A673 (cell line): ENCODE results near the gene INTS12.

Experiments
- EZH2 ChIP-seq: fragments of 200-600 bp; sonication (generic); IDR thresholded peaks from 2 replicates; pipeline ENCODE4 v1.6.1; 2017; ENCODE audit warnings: borderline replicate concordance, low read depth, mild to moderate bottlenecking, mixed read lengths, antibody characterized with exemption, low read length; ENCODE audit not compliant: poor library complexity, severe bottlenecking
- TF ChIP-seq, protein P1 (sequence below): fragments of 300-800, 200-600 bp; sonication (generic); conservative IDR thresholded peaks from 2 replicates; pipeline ENCODE4 v1.5.1; 2017; ENCODE audit warnings: low read depth, mild to moderate bottlenecking, antibody characterized with exemption, low read length, moderate library complexity, mixed read lengths

DNA sequence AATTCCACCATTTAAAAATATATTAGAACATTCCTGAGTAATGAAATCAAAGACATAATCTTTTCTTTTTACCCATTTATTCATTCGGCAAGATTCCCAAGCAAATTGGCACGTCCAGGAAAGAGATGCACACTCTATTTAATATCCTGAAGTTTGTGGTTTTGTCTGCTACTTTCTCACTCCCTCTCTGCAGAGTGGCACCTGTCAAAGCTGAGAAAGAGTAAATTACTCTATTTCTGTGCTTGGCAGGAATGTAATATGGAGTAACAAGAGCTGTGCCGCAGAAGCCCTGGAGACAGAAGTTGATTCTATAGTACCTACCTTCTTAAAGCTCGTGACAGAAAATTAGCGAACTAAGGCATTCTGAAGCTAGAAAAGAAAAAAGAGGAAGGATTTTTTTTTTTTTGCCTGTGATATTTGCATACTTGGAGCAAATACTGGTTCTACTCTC lies 5.6 kb upstream of the INTS12 start:
- TF ChIP-seq, protein P1, sequence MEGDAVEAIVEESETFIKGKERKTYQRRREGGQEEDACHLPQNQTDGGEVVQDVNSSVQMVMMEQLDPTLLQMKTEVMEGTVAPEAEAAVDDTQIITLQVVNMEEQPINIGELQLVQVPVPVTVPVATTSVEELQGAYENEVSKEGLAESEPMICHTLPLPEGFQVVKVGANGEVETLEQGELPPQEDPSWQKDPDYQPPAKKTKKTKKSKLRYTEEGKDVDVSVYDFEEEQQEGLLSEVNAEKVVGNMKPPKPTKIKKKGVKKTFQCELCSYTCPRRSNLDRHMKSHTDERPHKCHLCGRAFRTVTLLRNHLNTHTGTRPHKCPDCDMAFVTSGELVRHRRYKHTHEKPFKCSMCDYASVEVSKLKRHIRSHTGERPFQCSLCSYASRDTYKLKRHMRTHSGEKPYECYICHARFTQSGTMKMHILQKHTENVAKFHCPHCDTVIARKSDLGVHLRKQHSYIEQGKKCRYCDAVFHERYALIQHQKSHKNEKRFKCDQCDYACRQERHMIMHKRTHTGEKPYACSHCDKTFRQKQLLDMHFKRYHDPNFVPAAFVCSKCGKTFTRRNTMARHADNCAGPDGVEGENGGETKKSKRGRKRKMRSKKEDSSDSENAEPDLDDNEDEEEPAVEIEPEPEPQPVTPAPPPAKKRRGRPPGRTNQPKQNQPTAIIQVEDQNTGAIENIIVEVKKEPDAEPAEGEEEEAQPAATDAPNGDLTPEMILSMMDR = no peak
- no peak for TF ChIP-seq EZH2
